ENCODE measurements around the gene XRN2. TPM values are rescaled to one million over a fixed set of nuclear protein-coding genes. Genes with fewer than 3 reads are reported as not detected.
A peak's percentile ranks its signal among the peaks of the same experiment; 100 is the strongest.

Gene XRN2
- total and polyA plus RNA-seq, 2 donors from 2014 or later, result 22.6 to 60.9 TPM

DNA sequence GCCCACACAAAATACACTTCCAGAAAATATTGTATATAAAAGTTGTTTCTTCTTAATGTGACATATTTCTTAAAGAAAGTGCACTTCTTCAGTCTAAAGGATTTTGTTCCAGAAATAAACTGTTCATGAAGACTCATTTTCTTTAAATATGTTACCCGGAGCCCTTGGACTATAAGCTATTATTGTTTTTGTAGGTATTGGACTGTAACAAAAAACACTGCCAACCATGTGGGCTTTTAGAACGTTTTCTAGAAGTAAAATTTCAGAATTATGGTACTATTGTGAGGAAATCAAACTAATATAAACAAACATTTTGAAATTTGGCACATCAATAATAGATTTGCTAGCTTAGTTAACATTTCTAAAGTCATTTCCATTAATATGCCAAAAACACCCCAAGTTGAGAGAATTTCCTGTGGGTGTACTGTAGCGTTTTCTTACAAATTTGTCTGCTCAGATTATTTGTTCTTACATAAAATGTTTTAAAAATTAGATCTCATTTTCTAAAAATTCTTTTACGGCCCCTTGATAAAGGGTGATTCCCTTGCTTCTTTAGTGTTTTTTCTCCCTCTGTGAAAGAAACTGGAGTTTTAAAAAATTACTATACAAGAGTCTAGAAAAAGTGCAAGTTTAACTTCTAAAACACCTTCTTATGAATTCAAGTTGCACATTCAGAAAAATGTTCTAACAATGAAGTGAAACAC lies 90.8 kb downstream of the XRN2 start:
- Histone ChIP-seq H3K4me3 (ENCODE audit: low read length in 3 of 3) (no peak overlapping the region), H3K9me3 (ENCODE audit: control insufficient read depth in 2 of 3, insufficient read depth in 1 of 3, low read length in 3 of 3) (peaks cover 0 to 4% (median 0%) of the 10 kb centered on the region in 3 donors), H3K36me3 (ENCODE audit: control insufficient read depth in 2 of 3, insufficient read depth in 3 of 3, low read length in 3 of 3) (no peaks in the 10 kb centered on the region), H3K4me1 (ENCODE audit: control insufficient read depth in 2 of 3, insufficient read depth in 2 of 3, low read depth in 1 of 3, low read length in 3 of 3) (no peaks in the 10 kb centered on the region), H3K9ac (ENCODE audit: low read length in 3 of 3) (no peak overlapping the region), H3K27me3 (ENCODE audit: control insufficient read depth, insufficient read depth, low read length) (peaks cover 61% of the 10 kb centered on the region), H3K27ac (ENCODE audit: low read depth in 2 of 2, low read length in 2 of 2) (no peak overlapping the region)
- FAIRE-seq (no peak), DNase-seq (peak in 1 of 5 donors; percentile 17)
- intact Hi-C loops (cut with DNase I), result no loop called here
- TF ChIP-seq, protein P1, sequence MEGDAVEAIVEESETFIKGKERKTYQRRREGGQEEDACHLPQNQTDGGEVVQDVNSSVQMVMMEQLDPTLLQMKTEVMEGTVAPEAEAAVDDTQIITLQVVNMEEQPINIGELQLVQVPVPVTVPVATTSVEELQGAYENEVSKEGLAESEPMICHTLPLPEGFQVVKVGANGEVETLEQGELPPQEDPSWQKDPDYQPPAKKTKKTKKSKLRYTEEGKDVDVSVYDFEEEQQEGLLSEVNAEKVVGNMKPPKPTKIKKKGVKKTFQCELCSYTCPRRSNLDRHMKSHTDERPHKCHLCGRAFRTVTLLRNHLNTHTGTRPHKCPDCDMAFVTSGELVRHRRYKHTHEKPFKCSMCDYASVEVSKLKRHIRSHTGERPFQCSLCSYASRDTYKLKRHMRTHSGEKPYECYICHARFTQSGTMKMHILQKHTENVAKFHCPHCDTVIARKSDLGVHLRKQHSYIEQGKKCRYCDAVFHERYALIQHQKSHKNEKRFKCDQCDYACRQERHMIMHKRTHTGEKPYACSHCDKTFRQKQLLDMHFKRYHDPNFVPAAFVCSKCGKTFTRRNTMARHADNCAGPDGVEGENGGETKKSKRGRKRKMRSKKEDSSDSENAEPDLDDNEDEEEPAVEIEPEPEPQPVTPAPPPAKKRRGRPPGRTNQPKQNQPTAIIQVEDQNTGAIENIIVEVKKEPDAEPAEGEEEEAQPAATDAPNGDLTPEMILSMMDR (IDR thresholded peaks at IDR 0.05; ENCODE audit: borderline replicate concordance, extremely low read depth, insufficient read depth), result no peak

DNA sequence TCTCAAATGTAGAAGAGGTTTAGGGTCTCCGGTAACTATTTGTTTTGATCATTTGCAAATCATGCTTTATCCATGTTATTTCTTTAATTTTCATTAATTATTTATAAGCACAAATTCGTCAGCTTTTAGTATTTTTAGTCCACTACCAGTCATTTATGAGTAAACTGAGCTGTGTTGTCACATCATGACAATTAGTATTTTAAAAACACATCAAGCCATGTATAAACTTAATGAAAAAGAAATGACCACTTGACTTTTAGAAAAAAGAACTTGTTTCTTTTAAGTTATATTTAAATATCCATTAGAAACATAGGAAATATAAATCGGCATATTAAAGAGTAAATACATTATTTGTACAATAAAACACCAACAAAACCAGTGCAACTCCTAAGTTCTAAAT lies 91.4 kb downstream of the XRN2 start:
- DNase-seq (no peak), FAIRE-seq (peak; percentile 11)
- TF ChIP-seq, protein P1 (IDR thresholded peaks at IDR 0.05; ENCODE audit: borderline replicate concordance, extremely low read depth, insufficient read depth), result no peak
- no peak overlapping the region for H3K9ac ChIP-seq (ENCODE audit: low read length in 3 of 3)
- H3K4me3 ChIP-seq (ENCODE audit: low read length in 3 of 3), result no peak overlapping the region
- H3K27me3 ChIP-seq (ENCODE audit: control insufficient read depth, insufficient read depth, low read length), result peaks cover 62% of the 10 kb centered on the region
- H3K9me3 ChIP-seq (ENCODE audit: control insufficient read depth in 2 of 3, insufficient read depth in 1 of 3, low read length in 3 of 3), result peaks cover 0 to 4% (median 0%) of the 10 kb centered on the region in 3 donors
- H3K36me3 ChIP-seq (ENCODE audit: control insufficient read depth in 2 of 3, insufficient read depth in 3 of 3, low read length in 3 of 3), result no peaks in the 10 kb centered on the region
- H3K4me1 ChIP-seq (ENCODE audit: control insufficient read depth in 2 of 3, insufficient read depth in 2 of 3, low read depth in 1 of 3, low read length in 3 of 3), result no peaks in the 10 kb centered on the region
- H3K27ac ChIP-seq (ENCODE audit: low read depth in 2 of 2, low read length in 2 of 2), result no peak overlapping the region
- intact Hi-C loops (cut with DNase I), result no loop called here

DNA sequence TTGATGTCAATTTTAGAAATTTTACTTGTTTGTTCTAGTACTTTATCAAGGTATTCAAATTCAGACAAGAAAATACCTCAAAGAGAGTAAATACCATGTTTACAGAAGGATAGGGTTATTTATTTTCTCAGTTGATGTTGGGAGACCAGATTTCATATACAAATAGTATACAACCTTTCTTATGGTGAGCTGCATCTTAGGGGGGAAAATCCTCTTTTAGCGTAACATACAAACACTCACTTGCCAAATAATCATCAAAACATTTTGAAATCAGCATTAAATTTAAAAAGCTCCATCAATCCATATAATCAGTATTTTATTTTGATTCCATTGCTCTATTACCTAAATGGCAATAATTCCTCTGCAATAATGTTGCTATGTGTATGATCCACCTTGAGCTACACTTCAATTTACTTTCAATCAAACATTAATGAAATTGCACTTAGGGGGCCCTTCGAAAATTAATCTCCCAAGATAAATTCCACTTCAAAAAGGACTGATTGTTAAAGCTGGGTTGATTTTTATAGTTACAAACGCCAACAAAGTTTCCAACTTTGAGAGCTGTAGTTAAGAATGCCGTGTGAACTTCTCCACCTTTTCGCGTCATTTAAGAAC lies 92.0 kb downstream of the XRN2 start:
- TF ChIP-seq, protein P1 (IDR thresholded peaks at IDR 0.05; ENCODE audit: borderline replicate concordance, extremely low read depth, insufficient read depth), result no peak
- H3K36me3 ChIP-seq (ENCODE audit: control insufficient read depth in 2 of 3, insufficient read depth in 3 of 3, low read length in 3 of 3), result no peaks in the 10 kb centered on the region
- FAIRE-seq (no peak), DNase-seq (peak in 2 of 5 donors; percentile 20 to 43)
- no peaks in the 10 kb centered on the region for H3K4me1 ChIP-seq (ENCODE audit: control insufficient read depth in 2 of 3, insufficient read depth in 2 of 3, low read depth in 1 of 3, low read length in 3 of 3)
- H3K4me3 ChIP-seq (ENCODE audit: low read length in 3 of 3), result no peak overlapping the region
- peaks cover 0 to 4% (median 0%) of the 10 kb centered on the region in 3 donors for H3K9me3 ChIP-seq (ENCODE audit: control insufficient read depth in 2 of 3, insufficient read depth in 1 of 3, low read length in 3 of 3)
- no peak overlapping the region for H3K9ac ChIP-seq (ENCODE audit: low read length in 3 of 3)
- H3K27me3 ChIP-seq (ENCODE audit: control insufficient read depth, insufficient read depth, low read length), result peaks cover 68% of the 10 kb centered on the region
- no peak overlapping the region for H3K27ac ChIP-seq (ENCODE audit: low read depth in 2 of 2, low read length in 2 of 2)
- intact Hi-C loops (cut with DNase I), result no loop called here
